Renal cortical epithelial cell (primary cell): ENCODE data around the gene KRCC1. TPM values are rescaled to one million over a fixed set of nuclear protein-coding genes. Genes with fewer than 3 reads are reported as not detected.
"Not testable (repeated sequence)": the region's sequence is repeated elsewhere in the genome, so short reads cannot be mapped to it uniquely, and the experiment has no call there.

Source experiments
- DNase-seq: peaks from one replicate; pipeline ENCODE4 v3.0.0-alpha.2; 2011; ENCODE audit warnings: low read depth
- total RNA-seq: library from RNA; depleted of rRNA; stranded (reverse); fragments of >200 nt; gene quantifications from 2 replicates; pipeline ENCODE4 v1.2.3, GENCODE V29; 2014

Gene KRCC1
- total RNA-seq, 1 donor from 2014 or later, result 31.6 TPM

DNA sequence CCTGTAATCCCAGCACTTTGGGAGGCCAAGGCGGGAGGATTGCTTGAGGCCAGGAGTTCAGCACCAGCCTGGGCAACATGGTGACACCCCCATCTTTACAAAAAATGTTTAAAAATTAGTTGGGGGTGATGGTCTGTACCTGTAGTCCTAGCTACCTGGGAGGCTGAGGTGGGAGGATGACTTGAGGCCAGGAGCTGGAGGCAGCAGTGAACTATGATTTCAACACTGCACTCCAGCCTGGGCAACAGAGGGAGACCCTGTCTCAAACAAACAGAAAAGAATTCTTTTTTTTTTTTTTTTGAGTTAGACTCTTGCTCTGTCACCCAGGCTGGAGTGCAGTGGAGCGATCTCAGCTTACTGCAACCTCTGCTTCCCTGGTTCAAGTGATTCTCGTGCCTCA, 55.1 kb downstream of the KRCC1 start:
- DNase-seq, result not testable (repeated sequence)

DNA sequence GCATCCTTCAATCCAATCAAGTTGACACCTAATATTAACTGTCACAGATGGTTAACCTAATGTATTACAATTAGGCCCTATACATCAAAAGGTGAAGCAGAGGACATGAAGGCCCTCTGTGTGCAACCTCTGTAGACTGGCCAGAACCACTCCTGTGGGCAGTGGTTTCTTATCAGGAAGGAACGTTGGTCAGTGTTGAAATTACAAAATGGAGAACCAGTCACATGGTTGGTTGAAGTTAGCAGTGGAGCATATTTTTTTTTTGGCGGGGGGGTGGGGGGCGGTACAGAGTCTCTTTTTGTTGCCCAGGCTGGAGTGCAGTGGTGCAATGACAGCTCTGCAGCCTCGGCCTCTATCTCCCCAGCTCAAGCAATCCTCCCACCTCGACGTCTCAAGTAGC, 59.0 kb downstream of the KRCC1 start:
- no peak for DNase-seq

GRCh38 chr2:87995756-87996155, 59.8 kb downstream of the KRCC1 start:
- DNase-seq, result no peak

DNA sequence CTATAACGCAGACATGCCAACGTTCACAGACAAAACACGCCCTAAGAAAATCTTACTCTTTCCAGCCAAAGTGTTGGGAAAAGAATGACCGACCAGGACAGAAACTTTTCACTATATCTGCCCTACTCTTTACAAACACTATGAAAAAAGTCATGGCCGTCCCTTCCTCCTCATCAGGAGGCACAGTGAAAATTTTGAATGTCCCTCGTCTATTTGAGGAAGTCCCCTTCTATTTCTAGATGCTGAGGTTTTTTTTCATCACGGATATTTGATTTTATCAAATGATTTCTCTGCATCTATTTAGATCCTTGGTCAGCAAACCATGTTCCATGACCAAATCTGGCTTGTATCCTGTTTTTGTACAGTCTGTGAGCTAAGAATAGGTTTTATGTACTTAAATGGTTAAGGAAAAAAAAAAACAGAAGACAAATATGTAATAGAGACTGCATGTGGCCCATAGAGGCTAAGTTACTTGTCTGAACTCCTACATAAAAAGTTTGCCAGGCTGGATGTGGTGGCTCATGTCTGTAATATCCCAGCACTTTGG, 61.2 kb downstream of the KRCC1 start:
- not testable (repeated sequence) for DNase-seq

DNA sequence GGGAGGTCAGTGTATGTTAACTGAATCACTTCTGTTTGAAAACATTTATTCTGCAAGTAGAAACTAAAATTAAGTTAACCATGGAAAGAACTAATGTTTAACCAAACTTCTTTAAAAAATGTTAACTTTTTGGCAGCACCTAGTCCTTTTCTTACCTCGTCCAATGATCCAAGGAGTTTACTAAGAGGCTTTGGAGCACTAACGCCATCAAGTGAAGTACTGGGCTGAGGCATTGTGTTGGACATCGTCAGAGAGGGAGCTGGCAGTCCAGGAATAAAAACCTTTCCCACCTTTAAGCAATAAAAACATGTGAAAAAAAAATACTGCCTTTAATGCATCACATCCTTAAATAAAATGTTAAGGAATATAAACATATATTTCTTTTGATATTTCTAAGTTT, 63.0 kb downstream of the KRCC1 start:
- DNase-seq, result not testable (repeated sequence)

DNA sequence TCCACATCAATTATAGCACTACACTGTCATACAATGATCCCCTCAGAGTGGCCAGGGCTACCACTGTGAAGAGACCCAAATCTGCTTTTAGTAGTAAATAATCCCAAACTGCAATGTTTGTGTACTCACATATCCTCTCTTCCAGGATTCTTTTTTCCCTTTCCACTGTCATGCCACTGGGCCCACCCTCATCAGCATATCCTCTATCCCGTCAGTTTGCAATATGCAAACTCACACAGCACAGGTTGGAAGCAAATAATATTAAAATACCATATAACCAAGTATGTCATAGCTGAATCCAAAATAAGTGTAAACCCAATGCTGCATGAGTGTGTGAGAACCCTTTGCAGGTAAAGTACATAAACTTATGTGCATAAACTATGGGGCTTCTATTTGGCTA, 68.1 kb downstream of the KRCC1 start:
- DNase-seq, result not testable (repeated sequence)

DNA sequence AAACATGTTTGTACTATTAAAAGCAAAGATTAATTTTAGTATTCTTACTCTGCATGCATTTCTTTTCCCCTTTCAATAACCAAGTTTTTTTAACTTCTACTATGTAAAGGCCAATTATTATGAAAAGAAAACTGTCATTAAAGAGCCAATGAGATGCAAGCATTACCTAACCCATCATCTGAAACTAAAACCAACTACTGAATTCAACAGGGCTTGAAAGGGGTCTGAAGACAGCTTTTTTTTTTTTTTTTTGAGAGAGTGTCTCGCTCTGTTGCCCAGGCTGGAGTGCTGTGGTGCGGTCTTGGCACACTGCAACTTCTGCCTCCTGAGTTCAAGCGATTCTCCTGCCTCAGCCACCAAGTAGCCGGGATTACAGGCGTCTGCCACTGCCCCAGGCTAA, 69.7 kb downstream of the KRCC1 start:
- DNase-seq, result not testable (repeated sequence)

DNA sequence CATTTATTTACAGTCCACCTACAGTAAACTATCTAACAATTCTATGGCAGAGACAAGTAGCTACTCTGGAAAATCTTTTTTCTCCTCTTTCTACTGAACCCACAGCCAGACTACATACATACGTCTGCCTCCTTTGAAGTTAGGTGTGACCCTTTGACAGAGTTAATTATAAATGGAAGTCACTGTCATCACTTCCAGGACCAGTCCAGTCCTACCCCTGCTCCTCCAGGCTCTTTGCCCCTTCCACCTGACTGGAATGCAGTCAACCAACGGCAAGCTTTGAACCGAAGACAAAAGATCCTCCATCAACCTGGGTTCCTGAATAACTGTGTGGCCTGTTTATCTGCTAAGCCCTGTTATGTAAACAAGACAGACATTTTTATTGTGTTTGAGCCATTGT, 74.4 kb downstream of the KRCC1 start:
- not testable (repeated sequence) for DNase-seq

Other genes with a start within 250 kb of the KRCC1 start
- gene RGPD2, start 230.0 kb downstream of the KRCC1 start, total RNA-seq, result 2.1 and 5.5 TPM in 2 replicates
- gene RNU2-63P, start 39.2 kb downstream of the KRCC1 start, total RNA-seq, result not detected in 2 replicates
- gene SMYD1, start 12.0 kb upstream of the KRCC1 start, total RNA-seq, result not detected in 2 replicates
- gene FABP1, start 72.3 kb upstream of the KRCC1 start, total RNA-seq, result not detected in 2 replicates
- gene THNSL2, start 114.6 kb upstream of the KRCC1 start, total RNA-seq, result 1.9 and 14.2 TPM in 2 replicates